KMS-11 (cell line): ENCODE measurements around the gene TSC1.

Source experiments
- H2AFZ ChIP-seq: fragments of 200-600 bp; sonication (generic); 2 replicates; pipeline ENCODE4 v1.6.1; 2016; ENCODE audit warnings: antibody characterized with exemption, mixed run types, low read depth
- H3K27ac ChIP-seq: fragments of 200-600 bp; sonication (generic); 2 replicates; pipeline ENCODE4 v1.6.1; 2016; ENCODE audit warnings: mild to moderate bottlenecking, mixed run types
- H3K27me3 ChIP-seq: fragments of 200-600 bp; sonication (generic); 2 replicates; pipeline ENCODE4 v1.6.1; 2017; ENCODE audit warnings: mild to moderate bottlenecking, low read depth, mixed run types, moderate library complexity; ENCODE audit not compliant: insufficient read depth
- H3K36me3 ChIP-seq: fragments of 200-600 bp; sonication (generic); 2 replicates; pipeline ENCODE4 v1.6.1; 2017; ENCODE audit warnings: mild to moderate bottlenecking, mixed run types; ENCODE audit not compliant: insufficient read depth
- H3K4me1 ChIP-seq: fragments of 200-600 bp; sonication (generic); 2 replicates; pipeline ENCODE4 v1.6.1; 2016; ENCODE audit warnings: mild to moderate bottlenecking, low read depth, mixed run types; ENCODE audit not compliant: poor library complexity, severe bottlenecking
- H3K4me2 ChIP-seq: fragments of 200-600 bp; sonication (generic); 2 replicates; pipeline ENCODE4 v1.7.0; 2016; ENCODE audit warnings: mild to moderate bottlenecking, mixed run types
- H3K4me3 ChIP-seq: fragments of 200-600 bp; sonication (generic); IDR thresholded peaks from 2 replicates; pipeline ENCODE4 v1.6.1; 2017; ENCODE audit warnings: low read depth, low read length, mixed read lengths; ENCODE audit not compliant: insufficient read depth
- H3K79me2 ChIP-seq: fragments of 200-600 bp; sonication (generic); 2 replicates; pipeline ENCODE4 v1.6.1; 2016; ENCODE audit warnings: low read depth, mixed run types; ENCODE audit not compliant: insufficient read depth
- H3K9ac ChIP-seq: fragments of 200-600 bp; sonication (generic); 2 replicates; pipeline ENCODE4 v1.6.1; 2016; ENCODE audit warnings: mild to moderate bottlenecking, mixed run types
- H4K20me1 ChIP-seq: fragments of 200-600 bp; sonication (generic); 2 replicates; pipeline ENCODE4 v1.6.1; 2016; ENCODE audit warnings: mild to moderate bottlenecking, mixed run types; ENCODE audit not compliant: insufficient read depth
- TF ChIP-seq, protein P1 (sequence below): fragments of 200-600 bp; sonication (generic); conservative IDR thresholded peaks from 2 replicates; pipeline ENCODE4 v1.6.1; 2017; ENCODE audit warnings: low read depth, mild to moderate bottlenecking, antibody characterized with exemption, low read length, moderate library complexity, mixed read lengths

TSC1 gene

GRCh38 chr9:132957805-132958204 lies 13.4 kb upstream of the TSC1 start:
- TF ChIP-seq, protein P1, sequence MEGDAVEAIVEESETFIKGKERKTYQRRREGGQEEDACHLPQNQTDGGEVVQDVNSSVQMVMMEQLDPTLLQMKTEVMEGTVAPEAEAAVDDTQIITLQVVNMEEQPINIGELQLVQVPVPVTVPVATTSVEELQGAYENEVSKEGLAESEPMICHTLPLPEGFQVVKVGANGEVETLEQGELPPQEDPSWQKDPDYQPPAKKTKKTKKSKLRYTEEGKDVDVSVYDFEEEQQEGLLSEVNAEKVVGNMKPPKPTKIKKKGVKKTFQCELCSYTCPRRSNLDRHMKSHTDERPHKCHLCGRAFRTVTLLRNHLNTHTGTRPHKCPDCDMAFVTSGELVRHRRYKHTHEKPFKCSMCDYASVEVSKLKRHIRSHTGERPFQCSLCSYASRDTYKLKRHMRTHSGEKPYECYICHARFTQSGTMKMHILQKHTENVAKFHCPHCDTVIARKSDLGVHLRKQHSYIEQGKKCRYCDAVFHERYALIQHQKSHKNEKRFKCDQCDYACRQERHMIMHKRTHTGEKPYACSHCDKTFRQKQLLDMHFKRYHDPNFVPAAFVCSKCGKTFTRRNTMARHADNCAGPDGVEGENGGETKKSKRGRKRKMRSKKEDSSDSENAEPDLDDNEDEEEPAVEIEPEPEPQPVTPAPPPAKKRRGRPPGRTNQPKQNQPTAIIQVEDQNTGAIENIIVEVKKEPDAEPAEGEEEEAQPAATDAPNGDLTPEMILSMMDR: no peak
- H4K20me1 ChIP-seq: no peaks in the 10 kb centered on the region
- no peak overlapping the region for H3K27ac ChIP-seq
- H3K27me3 ChIP-seq: no peaks in the 10 kb centered on the region; the same call in 1 of the 2 replicates
- H3K4me2 ChIP-seq: no peak overlapping the region
- H3K4me3 ChIP-seq: no peak overlapping the region
- no peak overlapping the region for H2AFZ ChIP-seq
- no peaks in the 10 kb centered on the region for H3K79me2 ChIP-seq
- H3K9ac ChIP-seq: no peak overlapping the region
- H3K36me3 ChIP-seq: no peaks in the 10 kb centered on the region
- no peaks in the 10 kb centered on the region for H3K4me1 ChIP-seq

DNA sequence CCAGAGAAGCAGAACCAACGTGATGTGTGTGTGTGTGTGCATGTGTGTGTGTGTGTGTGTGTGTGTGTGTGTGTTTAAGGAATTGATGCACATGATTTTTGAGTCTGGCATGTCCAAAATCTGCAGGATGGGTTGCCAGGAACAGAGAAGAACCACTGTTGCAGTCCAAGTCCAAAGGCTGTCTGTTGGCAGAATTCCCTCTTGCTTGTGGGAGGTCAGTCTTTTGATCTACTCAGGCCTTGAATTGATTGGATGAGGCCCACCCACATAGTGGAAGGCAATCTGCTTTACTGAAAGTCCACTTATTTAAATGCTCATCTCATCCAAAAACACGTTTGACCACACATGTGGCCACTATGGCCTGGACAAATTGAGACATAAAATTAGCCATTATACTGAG lies 11.4 kb upstream of the TSC1 start:
- no peaks in the 10 kb centered on the region; the same call in 1 of the 2 replicates for H3K27me3 ChIP-seq
- TF ChIP-seq, protein P1: no peak
- no peak overlapping the region for H3K9ac ChIP-seq
- no peaks in the 10 kb centered on the region for H3K79me2 ChIP-seq
- H3K4me3 ChIP-seq: no peak overlapping the region
- no peaks in the 10 kb centered on the region for H3K4me1 ChIP-seq
- H4K20me1 ChIP-seq: no peaks in the 10 kb centered on the region
- H2AFZ ChIP-seq: no peak overlapping the region
- H3K4me2 ChIP-seq: no peak overlapping the region
- no peaks in the 10 kb centered on the region for H3K36me3 ChIP-seq
- H3K27ac ChIP-seq: no peak overlapping the region

GRCh38 chr9:132955123-132955522 lies 10.7 kb upstream of the TSC1 start:
- Histone ChIP-seq H3K4me1 (no peaks in the 10 kb centered on the region), H3K4me3 (no peak overlapping the region), H3K36me3 (no peaks in the 10 kb centered on the region), H3K27ac (no peak overlapping the region), H4K20me1 (no peaks in the 10 kb centered on the region), H3K4me2 (no peak overlapping the region), H3K79me2 (no peaks in the 10 kb centered on the region), H3K9ac (no peak overlapping the region), H3K27me3 (no peaks in the 10 kb centered on the region; the same call in 1 of the 2 replicates), H2AFZ (no peak overlapping the region)
- TF ChIP-seq, protein P1: no peak

DNA sequence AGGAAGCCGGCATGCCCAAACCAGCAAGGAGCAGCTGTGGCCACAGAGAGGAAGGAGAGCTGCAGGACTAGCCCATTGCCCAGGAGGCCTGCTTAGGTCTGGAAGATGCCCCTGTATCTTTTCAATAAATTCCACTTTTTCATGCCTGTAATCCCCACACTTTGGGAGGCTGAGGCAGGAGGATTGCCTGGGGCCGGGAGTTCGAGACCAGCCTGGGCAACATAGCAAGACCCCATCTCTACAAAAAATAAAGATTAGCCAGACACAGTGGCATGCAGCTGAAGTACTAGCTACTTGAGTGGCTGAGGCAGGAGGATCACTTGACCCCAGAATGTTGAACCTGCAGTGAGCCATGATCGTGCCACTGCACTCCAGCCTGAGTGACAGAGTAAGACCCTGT lies 5.3 kb upstream of the TSC1 start:
- H3K4me1 ChIP-seq: peaks cover 5% of the 10 kb centered on the region
- H3K79me2 ChIP-seq: no peaks in the 10 kb centered on the region
- H2AFZ ChIP-seq: no peak overlapping the region
- TF ChIP-seq, protein P1: no peak
- no peaks in the 10 kb centered on the region for H3K27me3 ChIP-seq
- no peak overlapping the region for H3K4me3 ChIP-seq
- H3K9ac ChIP-seq: no peak overlapping the region
- no peaks in the 10 kb centered on the region for H3K36me3 ChIP-seq
- no peaks in the 10 kb centered on the region for H4K20me1 ChIP-seq
- H3K27ac ChIP-seq: no peak overlapping the region
- H3K4me2 ChIP-seq: no peak overlapping the region
